ENCODE measurements around the gene RAB4A. TPM values are rescaled to one million over a fixed set of nuclear protein-coding genes. Genes with fewer than 3 reads are reported as not detected.

The RAB4A gene
- total RNA-seq, 1 donor from 2014 or later: 58.6 TPM

DNA sequence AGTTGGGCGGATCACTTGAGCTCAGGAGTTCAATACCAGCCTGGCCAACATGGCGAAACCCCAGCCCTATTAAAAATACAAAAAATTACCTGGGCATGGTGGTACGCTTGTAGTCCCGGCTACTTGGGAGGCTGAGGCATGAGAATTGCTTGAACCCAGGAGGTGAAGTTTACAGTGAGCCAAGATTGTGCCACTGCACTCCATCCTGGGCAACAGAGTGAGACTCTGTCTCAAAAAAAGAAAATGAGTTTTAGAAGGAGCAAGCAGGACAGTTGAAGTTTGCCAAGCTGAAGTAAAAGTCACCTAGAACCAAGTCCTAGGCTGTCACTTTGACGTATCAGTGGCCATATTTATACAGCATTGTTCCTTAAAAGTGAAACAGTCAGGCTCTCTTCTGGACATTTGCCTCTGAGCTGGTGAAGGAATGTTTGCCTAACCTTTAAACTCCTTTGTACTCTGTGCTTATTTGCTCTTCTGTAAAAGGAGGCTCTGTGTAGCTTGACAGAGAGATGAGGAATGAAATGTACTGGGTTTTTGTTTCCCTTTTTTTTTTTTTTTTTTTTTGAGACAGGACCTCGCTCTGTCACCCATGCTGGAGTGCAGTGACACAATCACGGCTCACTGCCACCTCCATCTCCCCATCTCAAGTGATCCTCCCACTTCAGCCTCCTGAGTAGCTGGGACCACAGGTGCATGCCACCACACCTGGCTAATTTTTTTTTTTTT lies 2.8 kb downstream of the RAB4A start:
- Mint-ChIP-seq H3K4me1 (ENCODE audit: low read depth) (peaks cover 38% of the 10 kb centered on the region), H3K36me3 (ENCODE audit: low read depth) (no peaks in the 10 kb centered on the region), H3K27ac (ENCODE audit: unreplicated experiment) (no peak overlapping the region), H3K4me3 (ENCODE audit: unreplicated experiment) (no peak overlapping the region), H3K27me3 (ENCODE audit: low read depth) (no peaks in the 10 kb centered on the region), H3K9me3 (ENCODE audit: low read depth) (no peaks in the 10 kb centered on the region)
- no peak for DNase-seq (ENCODE audit: low spot score)
- TF ChIP-seq, protein P1, sequence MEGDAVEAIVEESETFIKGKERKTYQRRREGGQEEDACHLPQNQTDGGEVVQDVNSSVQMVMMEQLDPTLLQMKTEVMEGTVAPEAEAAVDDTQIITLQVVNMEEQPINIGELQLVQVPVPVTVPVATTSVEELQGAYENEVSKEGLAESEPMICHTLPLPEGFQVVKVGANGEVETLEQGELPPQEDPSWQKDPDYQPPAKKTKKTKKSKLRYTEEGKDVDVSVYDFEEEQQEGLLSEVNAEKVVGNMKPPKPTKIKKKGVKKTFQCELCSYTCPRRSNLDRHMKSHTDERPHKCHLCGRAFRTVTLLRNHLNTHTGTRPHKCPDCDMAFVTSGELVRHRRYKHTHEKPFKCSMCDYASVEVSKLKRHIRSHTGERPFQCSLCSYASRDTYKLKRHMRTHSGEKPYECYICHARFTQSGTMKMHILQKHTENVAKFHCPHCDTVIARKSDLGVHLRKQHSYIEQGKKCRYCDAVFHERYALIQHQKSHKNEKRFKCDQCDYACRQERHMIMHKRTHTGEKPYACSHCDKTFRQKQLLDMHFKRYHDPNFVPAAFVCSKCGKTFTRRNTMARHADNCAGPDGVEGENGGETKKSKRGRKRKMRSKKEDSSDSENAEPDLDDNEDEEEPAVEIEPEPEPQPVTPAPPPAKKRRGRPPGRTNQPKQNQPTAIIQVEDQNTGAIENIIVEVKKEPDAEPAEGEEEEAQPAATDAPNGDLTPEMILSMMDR (IDR thresholded peaks at IDR 0.05): no peak

DNA sequence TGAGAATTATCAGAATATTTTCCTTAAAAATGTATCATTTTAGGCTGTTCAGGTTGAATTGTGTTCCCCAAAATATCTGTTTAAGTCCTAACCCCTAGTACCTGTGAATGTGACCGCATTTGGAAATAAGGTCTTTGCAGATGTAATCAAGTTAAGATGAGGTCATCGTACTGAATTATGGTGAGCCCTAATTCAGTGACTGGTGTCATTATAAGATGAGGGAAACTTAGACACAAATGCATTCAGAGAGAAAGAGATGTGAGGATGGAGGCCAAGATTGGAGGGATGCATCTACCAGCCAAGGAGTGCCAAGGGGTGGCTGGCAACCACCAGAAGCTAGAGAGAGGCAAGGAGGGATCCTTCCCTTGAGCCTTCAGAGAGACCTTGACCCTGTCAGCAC lies 4.1 kb downstream of the RAB4A start:
- Mint-ChIP-seq H3K4me1 (ENCODE audit: low read depth) (peaks cover 36% of the 10 kb centered on the region), H3K9me3 (ENCODE audit: low read depth) (no peaks in the 10 kb centered on the region), H3K27ac (ENCODE audit: unreplicated experiment) (no peak overlapping the region), H3K27me3 (ENCODE audit: low read depth) (no peaks in the 10 kb centered on the region), H3K36me3 (ENCODE audit: low read depth) (no peaks in the 10 kb centered on the region), H3K4me3 (ENCODE audit: unreplicated experiment) (no peak overlapping the region)
- DNase-seq (ENCODE audit: low spot score): no peak
- TF ChIP-seq, protein P1 (IDR thresholded peaks at IDR 0.05): no peak

- Mint-ChIP-seq H3K27me3 (ENCODE audit: low read depth) (no peaks in the 10 kb centered on the region), H3K4me1 (ENCODE audit: low read depth) (peaks cover 45% of the 10 kb centered on the region)
These were observed 7.3 kb downstream of the RAB4A start for GRCh38 chr1:229278120-229278741.

GRCh38 chr1:229279242-229279641 lies 8.3 kb downstream of the RAB4A start:
- TF ChIP-seq, protein P1 (IDR thresholded peaks at IDR 0.05): no peak
- Mint-ChIP-seq H3K27ac (ENCODE audit: unreplicated experiment) (no peak overlapping the region), H3K27me3 (ENCODE audit: low read depth) (no peaks in the 10 kb centered on the region), H3K36me3 (ENCODE audit: low read depth) (peaks cover 4% of the 10 kb centered on the region), H3K4me1 (ENCODE audit: low read depth) (peaks cover 37% of the 10 kb centered on the region), H3K9me3 (ENCODE audit: low read depth) (peaks cover 3% of the 10 kb centered on the region), H3K4me3 (ENCODE audit: unreplicated experiment) (no peak overlapping the region)
- no peak for DNase-seq (ENCODE audit: low spot score)

More at GRCh38 chr1:229278120-229278741, 7.3 kb downstream of the RAB4A start:
- Mint-ChIP-seq H3K9me3 (ENCODE audit: low read depth) (peaks cover 3% of the 10 kb centered on the region), H3K27ac (ENCODE audit: unreplicated experiment) (no peak overlapping the region), H3K36me3 (ENCODE audit: low read depth) (peaks cover 4% of the 10 kb centered on the region), H3K4me3 (ENCODE audit: unreplicated experiment) (no peak overlapping the region)
- DNase-seq (ENCODE audit: low spot score): no peak
- TF ChIP-seq, protein P1 (IDR thresholded peaks at IDR 0.05): no peak

GRCh38 chr1:229280037-229280828 lies 9.3 kb downstream of the RAB4A start:
- Mint-ChIP-seq H3K36me3 (ENCODE audit: low read depth) (peaks cover 4% of the 10 kb centered on the region), H3K4me1 (ENCODE audit: low read depth) (peaks cover 30% of the 10 kb centered on the region), H3K27ac (ENCODE audit: unreplicated experiment) (no peak overlapping the region), H3K4me3 (ENCODE audit: unreplicated experiment) (no peak overlapping the region), H3K9me3 (ENCODE audit: low read depth) (peaks cover 3% of the 10 kb centered on the region), H3K27me3 (ENCODE audit: low read depth) (no peaks in the 10 kb centered on the region)
- DNase-seq (ENCODE audit: low spot score): no peak
- TF ChIP-seq, protein P1 (IDR thresholded peaks at IDR 0.05): no peak
